ENCODE data around the gene SYNDIG1.
"Not testable (repeated sequence)": the region's sequence is repeated elsewhere in the genome, so short reads cannot be mapped to it uniquely, and the experiment has no call there.

The SYNDIG1 gene

GRCh38 chr20:24493181-24493580 lies 23.8 kb downstream of the SYNDIG1 start:
- DNase-seq (ENCODE audit: low spot score), result no peak

GRCh38 chr20:24493661-24494459 lies 24.4 kb downstream of the SYNDIG1 start:
- no peak for DNase-seq (ENCODE audit: low spot score)

GRCh38 chr20:24494460-24494920 lies 25.1 kb downstream of the SYNDIG1 start:
- no peak for DNase-seq (ENCODE audit: low spot score)

- DNase-seq (ENCODE audit: low spot score), result no peak
These were observed 25.8 kb downstream of the SYNDIG1 start for GRCh38 chr20:24495266-24495665.

- no peak for DNase-seq (ENCODE audit: low spot score)
These were observed 28.4 kb downstream of the SYNDIG1 start for GRCh38 chr20:24497851-24498250.

GRCh38 chr20:24498641-24499040 lies 29.2 kb downstream of the SYNDIG1 start:
- DNase-seq (ENCODE audit: low spot score), result no peak

GRCh38 chr20:24499472-24499871 lies 30.0 kb downstream of the SYNDIG1 start:
- DNase-seq (ENCODE audit: low spot score), result no peak

- DNase-seq (ENCODE audit: low spot score), result no peak
These were observed 32.5 kb downstream of the SYNDIG1 start for GRCh38 chr20:24501764-24502556.

GRCh38 chr20:24502661-24503060 lies 33.2 kb downstream of the SYNDIG1 start:
- DNase-seq (ENCODE audit: low spot score), result no peak

- no peak for DNase-seq (ENCODE audit: low spot score)
These were observed 34.0 kb downstream of the SYNDIG1 start for GRCh38 chr20:24503352-24503931.

GRCh38 chr20:24504331-24505285 lies 35.2 kb downstream of the SYNDIG1 start:
- no peak for DNase-seq (ENCODE audit: low spot score)

GRCh38 chr20:24506146-24506545 lies 36.7 kb downstream of the SYNDIG1 start:
- no peak for DNase-seq (ENCODE audit: low spot score)

GRCh38 chr20:24506696-24507095 lies 37.3 kb downstream of the SYNDIG1 start:
- DNase-seq (ENCODE audit: low spot score), result no peak

GRCh38 chr20:24507182-24507853 lies 37.9 kb downstream of the SYNDIG1 start:
- DNase-seq (ENCODE audit: low spot score), result no peak

- DNase-seq (ENCODE audit: low spot score), result not testable (repeated sequence)
These were observed 43.0 kb downstream of the SYNDIG1 start for GRCh38 chr20:24512441-24512840.

GRCh38 chr20:24518515-24518914 lies 49.1 kb downstream of the SYNDIG1 start:
- DNase-seq (ENCODE audit: low spot score), result no peak

GRCh38 chr20:24519476-24519875 lies 50.0 kb downstream of the SYNDIG1 start:
- no peak for DNase-seq (ENCODE audit: low spot score)

- DNase-seq (ENCODE audit: low spot score), result no peak
These were observed 51.6 kb downstream of the SYNDIG1 start for GRCh38 chr20:24521032-24521431.

- DNase-seq (ENCODE audit: low spot score), result no peak
These were observed 53.3 kb downstream of the SYNDIG1 start for GRCh38 chr20:24522452-24523330.

GRCh38 chr20:24523661-24524060 lies 54.2 kb downstream of the SYNDIG1 start:
- no peak for DNase-seq (ENCODE audit: low spot score)
